T-helper 1 cell treated with Interleukin-12 subunit alpha and Interleukin-12 subunit beta and Interleukin-4 antibody, amounts not matched to agents 30 ng/mL and 1 ng/mL, for 36 hours (primary cell): Measurements from ENCODE around the gene PSMG4. TPM values are rescaled to one million over a fixed set of nuclear protein-coding genes. Genes with fewer than 3 reads are reported as not detected.

ENCODE experiments used
- intact Hi-C: fragments of 100-400 bp; cut with micrococcal nuclease; formaldehyde crosslinking; loops from one replicate; pipeline ENCODE4 v1.15.1; 2024
- total RNA-seq: library from RNA; stranded (reverse); gene quantifications from 2 replicates; pipeline ENCODE4 v1.2.3, GENCODE V29; 2022

Gene PSMG4
- total RNA-seq, 1 donor from 2014 or later: 24.0 TPM

DNA sequence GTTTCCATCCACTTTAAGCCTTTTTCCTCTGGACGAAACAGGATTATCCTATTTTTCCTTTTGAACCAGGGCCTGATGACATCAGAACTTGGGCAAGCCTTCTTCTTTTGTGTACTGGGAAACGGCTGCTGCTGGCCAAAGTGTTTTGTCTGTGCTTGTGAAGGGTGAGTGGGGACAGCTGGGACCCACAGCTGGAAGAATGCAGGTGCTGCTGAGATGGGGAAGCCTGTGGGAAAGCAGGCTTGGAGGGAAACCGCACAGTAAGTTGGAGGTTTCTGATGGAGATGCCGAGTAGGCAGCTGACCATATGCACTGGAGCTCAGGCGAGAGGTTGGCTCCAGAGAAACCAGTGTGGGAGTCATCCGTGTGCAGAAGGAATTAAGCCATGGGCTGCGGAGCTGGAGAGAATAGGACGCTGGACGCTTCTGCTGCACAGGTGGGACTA, 8.5 kb upstream of the PSMG4 start:
- intact Hi-C loops: loop anchor here (2.0 kb wide), 3 partner anchors 131 to 485 kb away; partner anchors contain the start of genes BPHL, RIPK1 and WRNIP1

DNA sequence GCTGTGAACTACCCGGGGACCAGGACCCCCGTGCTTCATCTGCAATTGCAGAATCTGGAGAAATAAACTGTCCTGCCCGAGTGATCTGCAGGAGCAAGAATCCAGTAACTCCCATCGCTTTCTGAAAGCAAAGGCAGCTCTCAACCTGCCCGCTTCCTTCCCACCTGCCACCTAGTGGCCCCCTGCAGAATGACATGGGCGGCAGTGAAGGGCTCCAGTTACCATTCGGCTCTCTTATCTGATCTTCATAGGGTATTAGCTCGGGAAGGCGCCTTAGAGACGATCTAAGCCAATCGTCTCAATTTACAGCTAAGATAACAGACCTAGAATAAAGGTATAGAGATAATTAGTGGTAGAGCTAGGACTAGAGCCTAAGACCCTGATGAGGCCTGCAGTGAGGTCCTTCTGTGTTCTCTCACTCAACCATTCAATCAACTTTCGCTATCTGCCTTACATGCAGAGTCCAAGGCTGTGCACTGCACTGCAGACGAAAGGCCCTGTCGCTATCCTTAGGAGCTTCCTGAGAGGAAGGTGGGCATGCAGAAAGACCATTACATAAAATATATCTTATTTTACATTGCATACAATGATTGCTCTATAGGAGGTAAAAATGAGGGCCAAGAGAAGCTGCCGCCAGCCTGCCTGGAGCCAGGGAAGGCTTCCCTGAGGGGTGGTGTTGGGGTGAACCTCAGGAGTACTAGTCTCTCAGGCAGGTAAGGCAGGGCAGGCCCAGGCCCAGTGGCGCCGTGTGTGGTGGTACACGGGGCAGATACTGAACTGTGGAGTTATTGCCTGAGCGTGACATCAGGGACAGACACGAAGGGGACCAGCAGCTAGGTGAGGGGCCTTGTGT, 7.1 kb upstream of the PSMG4 start:
- intact Hi-C loops: loop anchor here (1.0 to 2.0 kb wide), 6 partner anchors 94 to 487 kb away; partner anchors contain the start of genes BPHL, NQO2, RIPK1 and TUBB2A

DNA sequence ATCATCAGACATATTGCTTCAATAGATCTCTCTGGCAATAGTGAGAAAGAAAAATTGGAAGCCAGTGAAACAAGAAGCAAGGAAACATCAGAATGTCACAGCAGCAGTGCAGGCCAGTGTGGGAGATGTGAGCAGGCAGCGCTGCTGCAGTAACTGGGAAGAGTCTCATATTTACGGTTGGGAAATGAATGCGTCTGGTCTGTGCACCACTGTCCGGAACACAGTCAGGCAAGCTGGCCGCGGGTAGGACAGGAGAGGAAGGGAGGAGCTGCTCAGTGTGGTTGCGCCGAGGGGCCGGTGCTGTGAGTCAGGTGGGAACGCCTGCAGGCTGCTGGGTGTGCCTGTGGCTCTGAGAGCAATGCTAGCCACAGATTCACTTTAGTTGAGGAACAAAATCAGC, 6.4 kb upstream of the PSMG4 start:
- intact Hi-C loops: no loop called here

DNA sequence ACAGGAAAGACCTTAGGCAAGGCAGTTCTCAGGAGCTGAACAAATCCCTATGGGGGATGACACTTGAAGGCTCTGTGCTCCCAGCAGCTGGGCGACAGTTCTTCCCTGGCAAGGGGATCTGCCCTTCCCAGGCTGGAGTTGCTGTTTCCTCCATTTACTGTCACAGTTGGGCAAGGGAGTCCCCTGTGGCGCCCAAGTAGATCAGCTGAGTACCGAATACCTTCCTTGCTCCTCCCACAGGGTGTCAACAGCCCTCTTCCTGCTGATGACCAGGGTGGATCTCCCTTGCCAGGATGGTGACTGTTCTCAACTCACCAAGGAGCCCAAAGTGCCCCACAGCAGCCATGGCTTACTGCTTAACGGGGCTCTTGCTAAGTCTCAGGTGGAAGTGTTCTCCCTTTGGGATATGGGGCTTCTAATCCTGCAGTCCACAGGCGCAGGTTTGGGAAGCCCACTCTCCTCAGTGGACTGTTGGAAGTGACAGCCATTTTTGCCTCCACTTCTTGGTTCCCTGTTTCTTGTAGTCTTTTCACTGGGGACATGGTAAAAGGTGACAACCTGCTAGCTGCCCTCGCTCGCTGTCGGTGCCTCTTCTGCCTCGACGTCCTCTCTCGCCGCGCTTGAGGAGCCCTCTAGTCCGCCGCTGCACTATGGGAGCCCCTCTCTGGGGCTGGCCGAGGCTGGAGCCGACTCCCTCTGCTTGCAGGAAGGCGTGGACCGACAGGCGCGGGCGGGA, 5.7 kb upstream of the PSMG4 start:
- intact Hi-C loops: no loop called here

DNA sequence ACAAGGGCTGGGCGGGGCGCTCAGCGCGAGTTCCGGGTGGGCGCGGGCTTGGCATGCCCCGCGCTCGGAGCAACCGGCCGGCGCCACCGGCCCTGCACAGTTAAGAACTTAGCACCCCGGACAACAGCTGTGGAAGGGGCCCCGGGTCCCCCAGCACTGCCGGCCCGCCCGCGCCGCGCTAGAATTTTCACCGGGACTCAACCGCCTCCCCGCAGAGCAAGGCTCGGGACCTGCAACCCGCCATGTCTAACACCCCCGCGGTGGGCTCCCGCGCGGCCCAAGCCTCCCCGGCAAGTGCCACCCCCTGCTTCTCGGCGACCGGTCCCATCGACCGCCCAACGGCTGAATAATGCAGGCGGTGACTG, 5.2 kb upstream of the PSMG4 start:
- intact Hi-C loops: no loop called here

DNA sequence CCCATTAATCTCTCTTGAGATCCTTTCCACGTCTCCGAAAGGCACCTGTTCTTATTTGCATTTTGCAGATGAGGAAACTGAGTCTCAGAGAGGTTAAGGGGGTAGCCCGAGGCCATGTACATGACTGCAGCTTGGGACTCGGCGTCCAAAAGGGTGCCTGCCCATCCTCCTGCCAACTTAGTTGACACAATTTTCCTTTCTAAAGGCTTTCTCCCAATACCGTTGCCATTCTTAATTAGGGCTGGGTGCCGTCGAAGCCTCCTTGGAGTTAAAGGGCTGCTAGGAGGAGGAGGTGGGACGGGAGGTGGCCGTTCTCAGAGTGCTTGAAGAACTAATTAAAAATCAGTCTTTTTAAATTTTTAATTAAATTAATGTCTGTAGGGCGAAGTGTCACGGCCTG, 546 bp upstream of the PSMG4 start:
- intact Hi-C loops: loop anchor here (1.0 to 5.0 kb wide), 8 partner anchors 49 to 1744 kb away; partner anchors contain the start of genes BPHL, NQO2 and RPP40

DNA sequence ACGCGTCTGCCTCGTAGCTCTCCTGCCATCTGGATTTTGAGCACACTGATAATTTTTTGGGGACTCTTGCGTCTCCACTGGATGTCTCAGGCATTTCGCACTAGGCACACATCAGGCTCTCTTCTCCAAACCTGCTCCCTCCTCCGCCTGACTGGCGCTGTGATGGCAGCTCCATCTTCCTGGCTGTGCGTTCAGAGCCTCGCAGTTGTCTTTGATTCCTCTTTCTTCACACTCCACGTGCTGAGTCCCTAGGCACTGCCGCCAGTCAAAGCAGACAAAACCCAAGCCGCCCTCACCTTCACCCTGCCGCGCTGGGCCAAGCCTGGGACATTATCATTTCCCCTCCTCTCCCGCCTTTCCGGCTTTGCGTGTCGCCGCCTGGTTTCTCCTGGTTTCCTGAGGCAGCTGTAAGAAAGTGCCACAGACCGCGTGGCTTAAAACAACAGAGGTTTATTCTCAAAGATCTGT, 778 bp downstream of the PSMG4 start:
- intact Hi-C loops: loop anchor here (1.0 to 5.0 kb wide), 6 partner anchors 20 to 1743 kb away; partner anchors contain the start of genes FAM50B, RPP40, TUBB2A and WRNIP1

DNA sequence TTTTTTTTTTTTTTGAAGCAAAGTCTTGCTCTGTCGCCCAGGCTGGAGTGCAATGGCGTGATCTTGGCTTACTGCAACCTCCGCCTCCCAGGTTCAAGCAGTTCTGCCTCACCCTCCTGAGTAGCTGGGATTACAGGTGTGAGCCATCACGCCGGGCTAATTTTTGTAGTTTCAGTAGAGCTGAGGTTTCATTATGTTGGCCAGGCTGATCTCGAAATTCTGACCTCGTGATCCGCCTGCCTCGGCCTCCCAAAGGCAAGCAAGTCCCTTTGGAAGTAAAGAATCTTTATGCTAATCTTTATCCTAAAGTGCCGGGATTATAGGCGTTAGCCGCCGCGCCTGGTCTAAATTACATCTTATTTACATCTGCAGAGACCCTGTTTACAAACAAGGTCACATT, 1.5 kb downstream of the PSMG4 start:
- intact Hi-C loops: no loop called here

DNA sequence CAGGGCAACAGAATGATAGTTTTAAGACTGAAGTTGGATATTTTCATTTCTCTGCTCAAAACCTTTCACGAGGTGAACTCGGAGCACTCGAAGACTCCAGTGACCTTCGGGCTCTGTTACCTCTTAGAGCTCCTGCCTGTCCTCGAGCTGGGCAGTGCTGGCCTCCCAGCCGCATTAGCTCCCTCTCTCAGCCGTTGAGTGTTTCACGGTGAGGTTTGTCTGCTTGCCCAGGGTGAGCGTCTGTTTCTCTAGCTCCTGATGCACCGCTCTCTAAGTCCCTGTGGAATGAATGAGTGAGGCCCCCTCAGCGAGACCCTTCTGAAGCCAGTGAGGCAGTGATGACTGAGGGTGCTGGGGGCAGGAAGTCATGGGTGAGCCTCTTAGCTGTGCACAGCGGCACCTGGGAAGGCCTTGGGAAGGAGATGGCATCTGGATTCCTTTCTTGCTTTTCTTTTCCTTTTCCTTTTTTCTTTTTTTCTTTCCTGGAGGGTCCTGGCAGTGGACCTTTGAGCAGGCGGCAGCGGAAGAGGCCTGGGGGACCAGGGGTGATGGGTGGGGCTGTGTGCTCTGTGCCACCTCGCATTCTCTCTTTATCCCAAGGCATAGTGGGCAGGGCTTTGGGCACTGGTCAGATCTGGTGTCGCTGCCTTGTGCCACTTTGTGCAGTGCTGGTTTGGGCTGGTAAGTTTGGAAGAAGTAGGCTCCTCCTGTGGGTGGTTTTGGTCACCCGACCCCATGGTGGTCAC, 2.2 kb downstream of the PSMG4 start:
- intact Hi-C loops: no loop called here

DNA sequence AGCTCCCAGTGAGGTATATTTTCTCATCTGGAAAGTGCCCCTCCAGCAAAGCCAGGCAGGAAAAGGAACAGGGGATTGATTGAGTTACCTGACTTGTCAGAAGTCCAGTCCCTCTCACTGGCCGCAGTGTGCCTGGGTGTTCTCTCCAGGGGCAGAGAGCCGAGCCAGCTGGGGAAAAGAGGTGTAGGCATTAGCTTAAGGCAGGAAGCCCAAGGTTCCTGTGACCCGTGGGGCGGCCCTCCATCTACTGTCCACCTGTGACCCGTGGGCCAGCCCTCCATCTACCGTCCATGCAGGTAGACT, 2.7 kb downstream of the PSMG4 start:
- intact Hi-C loops: no loop called here

DNA sequence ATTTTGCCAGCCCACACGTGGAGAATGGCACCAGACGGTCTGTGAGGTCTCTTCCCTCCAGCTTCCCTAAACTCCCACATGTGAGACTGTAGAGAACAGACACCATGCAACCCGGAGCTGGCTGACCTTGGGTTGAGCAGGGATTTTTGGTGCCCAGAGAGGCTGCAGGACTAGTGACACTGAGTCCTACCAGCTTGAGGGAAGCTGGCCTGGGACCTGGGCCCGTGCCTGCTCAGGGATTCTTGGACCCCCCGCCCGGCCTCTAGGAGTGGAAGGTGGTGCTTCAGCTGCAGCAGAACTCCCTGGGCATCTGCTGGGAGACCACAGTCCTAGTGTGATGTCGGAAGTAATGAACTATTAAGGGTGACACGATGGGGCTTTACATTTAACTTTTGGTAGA, 3.2 kb downstream of the PSMG4 start:
- intact Hi-C loops: no loop called here

DNA sequence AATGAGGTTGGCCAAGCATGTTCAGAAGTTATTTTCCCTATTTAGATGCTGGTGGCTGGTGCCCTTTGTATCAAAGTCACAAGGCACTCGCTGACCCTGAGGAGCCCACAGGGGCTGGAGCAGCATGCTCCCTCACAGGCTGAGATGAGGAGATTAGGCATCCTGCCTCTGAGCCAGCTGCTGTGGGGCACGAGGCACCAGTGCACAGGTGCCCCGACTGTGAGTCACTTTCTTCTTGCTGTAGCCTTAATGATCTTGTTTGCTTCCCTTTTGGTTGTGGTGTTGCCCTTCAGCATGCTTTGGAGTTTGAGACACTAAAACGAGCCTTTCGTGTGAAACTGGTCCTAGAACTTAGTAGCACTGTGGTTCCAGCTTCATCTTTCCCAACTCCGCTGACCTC, 4.3 kb downstream of the PSMG4 start:
- intact Hi-C loops: no loop called here

DNA sequence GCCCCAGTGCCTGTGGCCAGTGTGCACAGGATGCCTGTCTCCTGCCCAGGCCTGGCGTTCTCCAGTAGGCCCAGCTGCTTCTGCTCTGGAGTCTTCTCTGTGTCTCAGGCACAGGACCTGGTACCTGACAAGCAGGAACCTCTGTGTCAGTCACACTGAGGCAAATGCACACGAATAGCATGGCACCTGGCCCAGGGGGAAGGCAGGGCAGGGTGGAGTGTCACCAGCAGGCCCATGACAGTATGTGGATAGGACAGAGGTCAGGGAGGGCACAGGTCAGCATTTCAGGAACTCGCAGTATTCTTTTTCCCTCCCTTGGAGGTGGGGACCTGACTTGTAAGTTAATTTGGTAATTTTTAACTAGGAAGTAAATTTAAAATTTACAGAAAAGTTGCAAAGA, 5.6 kb downstream of the PSMG4 start:
- intact Hi-C loops: no loop called here

DNA sequence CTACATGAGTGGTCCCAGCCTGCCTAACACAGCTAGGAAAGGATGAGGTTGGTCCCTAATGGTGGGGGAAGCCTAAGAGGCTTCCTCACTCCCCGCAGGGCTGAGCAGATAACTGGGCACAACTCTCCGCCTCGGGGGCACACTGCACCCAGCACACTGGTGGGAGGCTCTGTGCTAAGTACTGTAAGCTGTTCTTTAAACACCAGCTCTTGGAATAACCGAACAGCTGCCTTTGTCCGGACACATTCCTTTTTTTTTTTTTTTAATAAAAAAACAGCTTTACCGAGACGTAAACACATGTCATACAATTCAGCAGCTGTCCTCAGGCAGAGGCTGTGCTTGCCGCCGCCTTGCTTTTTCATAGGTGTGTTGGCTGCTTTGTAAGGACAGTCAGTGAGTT, 6.9 kb downstream of the PSMG4 start:
- intact Hi-C loops: no loop called here

DNA sequence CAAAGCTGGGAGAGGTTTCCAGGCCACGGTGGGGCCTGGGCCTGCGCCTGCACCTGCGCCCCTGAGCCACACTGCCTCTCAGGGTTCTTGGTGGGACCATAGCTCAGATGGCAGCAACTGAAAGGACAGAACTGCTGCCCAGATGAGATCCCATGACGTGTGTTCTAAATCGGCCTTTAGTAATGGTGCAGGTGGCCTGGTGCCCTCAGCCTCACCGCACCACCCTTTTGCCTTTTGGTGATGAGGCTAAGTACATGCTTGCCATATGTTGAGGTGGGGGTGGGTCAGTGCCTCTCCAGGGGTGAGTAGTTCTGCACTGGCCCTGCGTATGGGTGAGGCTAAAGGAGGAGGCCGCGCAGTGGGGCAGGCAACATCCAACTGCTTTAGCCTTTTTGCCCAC, 7.4 kb downstream of the PSMG4 start:
- intact Hi-C loops: no loop called here

DNA sequence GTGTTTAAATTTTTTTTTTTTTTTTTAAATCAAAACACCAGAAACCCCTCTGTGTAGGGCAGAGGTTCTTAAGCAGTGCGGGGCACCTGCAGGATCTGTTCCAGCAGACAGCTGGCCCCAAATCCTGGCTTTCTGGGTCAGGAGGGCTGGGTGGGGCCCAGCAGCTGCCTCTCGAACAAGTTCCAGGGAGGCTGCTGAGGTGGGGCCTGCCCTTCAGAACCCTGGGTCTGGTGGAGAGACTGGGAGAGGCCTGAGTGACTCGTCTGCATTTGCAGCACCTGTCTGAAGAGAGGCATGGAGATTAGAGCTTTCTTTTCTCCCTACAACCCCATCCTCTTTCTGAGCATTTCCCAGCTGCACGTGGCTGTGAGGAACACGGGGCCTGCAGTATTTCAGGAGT, 8.4 kb downstream of the PSMG4 start:
- intact Hi-C loops: no loop called here

DNA sequence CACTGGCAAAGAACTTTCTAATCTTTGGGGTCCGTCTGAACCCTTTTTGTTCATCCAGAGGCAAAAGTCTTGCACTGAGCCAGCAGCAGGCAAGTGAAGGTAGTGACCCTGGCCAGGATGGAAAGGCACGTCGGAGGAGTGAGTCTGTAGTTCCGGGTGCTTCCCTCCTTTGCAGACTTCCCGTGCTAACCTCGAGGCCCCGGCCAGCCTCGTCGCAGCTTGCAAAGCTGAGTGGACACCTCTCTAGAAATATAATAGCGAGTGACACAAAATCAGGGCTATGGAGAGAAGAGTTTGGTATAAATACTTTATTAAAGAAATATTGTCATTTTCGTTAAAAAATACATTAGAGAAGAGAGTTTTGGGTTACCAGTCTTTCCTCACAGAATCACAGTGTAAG, 9.9 kb downstream of the PSMG4 start:
- intact Hi-C loops: no loop called here

DNA sequence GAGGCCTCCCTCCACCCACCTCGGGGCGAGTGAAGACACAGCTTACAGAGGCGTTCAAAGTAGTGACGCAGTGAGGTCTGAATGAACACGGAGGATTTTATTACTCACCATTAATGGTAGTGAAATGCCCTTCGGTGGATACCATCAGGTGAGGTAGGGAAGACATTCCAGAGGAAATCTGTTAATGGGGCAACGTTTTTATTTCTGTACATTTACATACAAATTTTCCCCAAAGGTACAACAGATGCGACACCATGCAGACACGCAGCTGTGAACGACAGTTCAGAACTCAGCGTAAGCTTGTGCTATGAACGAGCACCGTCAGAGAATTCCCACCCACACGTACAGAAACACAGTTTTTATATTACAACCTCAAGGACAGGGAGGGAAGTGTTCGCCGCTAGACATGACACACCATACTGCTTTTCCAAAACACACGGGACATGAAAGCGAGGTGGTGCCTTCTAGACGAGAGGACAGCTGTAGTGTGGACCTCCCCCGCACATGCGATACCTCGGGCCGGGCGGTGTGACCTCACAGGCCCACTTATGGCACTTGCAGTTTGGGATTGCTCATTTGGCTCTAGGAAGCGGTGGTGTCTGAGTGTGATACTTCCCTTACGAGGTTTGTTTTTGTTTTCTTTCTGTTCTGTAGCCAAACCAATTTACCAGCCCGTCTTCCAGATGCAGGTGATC, 10.7 kb downstream of the PSMG4 start:
- intact Hi-C loops: no loop called here

DNA sequence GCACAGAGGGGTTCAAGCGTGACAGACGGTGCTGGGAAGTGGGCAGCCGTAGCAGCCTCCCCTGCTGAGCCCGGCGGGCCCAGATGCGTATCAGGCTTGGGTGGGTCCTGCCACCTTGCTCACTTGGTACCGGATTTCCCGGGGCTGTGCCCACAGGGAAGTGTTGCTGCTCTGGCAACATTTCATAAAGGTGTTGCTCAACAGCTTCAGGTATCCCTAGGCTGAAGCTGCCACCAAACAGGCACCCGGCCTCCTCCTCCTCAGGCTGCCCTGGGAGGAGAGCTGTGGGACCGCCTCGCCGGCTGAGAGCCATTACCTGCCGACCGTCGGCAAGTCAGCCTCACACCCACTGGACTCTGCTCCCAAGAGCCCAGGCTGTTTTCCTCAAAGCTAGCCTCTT, 11.5 kb downstream of the PSMG4 start:
- intact Hi-C loops: no loop called here

DNA sequence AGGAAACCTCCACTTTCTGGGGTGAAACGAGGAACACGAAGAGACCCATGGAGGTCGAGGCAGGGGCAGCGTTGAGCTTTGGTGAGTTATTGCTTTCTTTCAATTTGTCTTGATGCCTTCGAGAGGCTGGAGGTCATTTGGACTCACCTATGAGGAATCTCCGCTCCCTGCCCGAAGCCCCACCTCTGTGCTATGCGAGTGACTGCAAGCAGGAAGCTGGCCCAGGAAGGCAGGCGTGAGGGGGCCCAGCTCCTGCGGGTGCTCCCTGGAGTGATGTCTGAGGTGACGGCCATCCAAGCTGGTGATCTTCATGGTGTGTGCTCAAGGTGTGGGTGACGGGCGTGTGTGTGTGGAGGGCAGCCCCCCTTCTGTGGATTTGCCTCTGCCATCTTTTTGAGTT, 13.0 kb downstream of the PSMG4 start:
- intact Hi-C loops: no loop called here

DNA sequence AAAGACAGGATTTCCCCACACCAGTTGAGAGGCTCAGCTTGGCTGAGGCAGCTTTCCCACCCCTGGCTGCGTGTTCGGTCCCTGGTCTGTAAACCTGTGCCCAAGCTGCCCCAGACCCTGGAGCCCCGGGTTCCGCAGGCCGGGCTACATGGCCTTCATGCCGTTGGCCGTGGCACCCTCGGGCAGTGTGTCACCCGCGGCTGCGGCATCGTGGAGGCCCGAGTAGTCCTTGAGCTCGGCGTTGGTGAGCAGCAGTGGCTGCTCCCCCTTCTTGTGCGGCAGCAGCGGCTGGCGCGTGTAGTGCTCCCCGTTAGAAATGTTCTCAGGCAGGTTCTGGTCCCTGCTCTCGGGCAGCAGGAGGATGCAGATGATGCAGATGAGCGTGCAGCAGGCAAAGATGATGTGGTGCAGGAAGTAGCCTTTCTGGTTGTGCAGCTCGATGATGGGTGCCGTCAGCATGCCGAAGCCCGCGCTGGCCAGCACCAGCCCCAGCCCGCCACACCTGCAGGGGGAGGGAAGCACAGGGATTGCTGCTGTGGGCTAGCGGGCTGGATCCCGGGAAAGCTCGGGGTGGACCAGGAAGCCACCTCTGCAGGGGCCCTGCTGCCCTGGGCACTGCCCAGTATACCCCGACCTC, 14.3 kb downstream of the PSMG4 start:
- intact Hi-C loops: no loop called here
